GM19452 (cell line): ENCODE data around the gene SETX.

Source experiments
- ATAC-seq: cut with Tn5 transposase; IDR thresholded peaks from one replicate; pipeline ENCODE4 v1.9.1; 2021; ENCODE audit not compliant: unreplicated experiment

SETX gene

DNA sequence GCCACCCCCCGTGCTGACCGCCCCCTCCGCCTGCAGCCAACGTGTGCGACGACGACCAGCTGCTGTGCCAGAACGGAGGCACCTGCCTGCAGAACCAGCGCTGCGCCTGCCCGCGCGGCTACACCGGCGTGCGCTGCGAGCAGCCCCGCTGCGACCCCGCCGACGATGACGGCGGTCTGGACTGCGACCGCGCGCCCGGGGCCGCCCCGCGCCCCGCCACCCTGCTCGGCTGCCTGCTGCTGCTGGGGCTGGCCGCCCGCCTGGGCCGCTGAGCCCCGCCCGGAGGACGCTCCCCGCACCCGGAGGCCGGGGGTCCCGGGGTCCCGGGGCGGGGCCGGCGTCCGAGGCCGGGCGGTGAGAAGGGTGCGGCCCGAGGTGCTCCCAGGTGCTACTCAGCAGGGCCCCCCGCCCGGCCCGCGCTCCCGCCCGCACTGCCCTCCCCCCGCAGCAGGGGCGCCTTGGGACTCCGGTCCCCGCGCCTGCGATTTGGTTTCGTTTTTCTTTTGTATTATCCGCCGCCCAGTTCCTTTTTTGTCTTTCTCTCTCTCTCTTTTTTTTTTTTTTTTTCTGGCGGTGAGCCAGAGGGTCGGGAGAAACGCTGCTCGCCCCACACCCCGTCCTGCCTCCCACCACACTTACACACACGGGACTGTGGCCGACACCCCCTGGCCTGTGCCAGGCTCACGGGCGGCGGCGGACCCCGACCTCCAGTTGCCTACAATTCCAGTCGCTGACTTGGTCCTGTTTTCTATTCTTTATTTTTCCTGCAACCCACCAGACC lies 112.8 kb downstream of the SETX start:
- ATAC-seq, result no peak

DNA sequence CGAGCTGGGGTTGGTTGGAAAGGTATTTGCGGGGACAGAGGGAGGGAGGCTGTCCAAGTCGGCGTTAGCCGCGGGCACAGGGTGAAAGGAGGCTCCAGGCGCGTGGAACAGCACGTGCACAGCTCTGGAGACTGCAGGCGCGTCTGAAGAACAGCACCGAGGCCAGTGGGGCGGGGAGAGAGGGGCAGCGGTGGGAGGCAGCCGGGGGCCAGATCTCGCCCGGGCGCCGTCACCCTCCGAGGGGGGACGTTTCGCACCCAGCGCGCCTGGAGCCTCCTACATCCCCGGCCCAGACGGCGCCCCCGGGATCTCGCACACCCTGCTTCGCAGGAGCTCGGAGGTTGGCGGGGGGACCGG lies 113.3 kb downstream of the SETX start:
- no peak for ATAC-seq

DNA sequence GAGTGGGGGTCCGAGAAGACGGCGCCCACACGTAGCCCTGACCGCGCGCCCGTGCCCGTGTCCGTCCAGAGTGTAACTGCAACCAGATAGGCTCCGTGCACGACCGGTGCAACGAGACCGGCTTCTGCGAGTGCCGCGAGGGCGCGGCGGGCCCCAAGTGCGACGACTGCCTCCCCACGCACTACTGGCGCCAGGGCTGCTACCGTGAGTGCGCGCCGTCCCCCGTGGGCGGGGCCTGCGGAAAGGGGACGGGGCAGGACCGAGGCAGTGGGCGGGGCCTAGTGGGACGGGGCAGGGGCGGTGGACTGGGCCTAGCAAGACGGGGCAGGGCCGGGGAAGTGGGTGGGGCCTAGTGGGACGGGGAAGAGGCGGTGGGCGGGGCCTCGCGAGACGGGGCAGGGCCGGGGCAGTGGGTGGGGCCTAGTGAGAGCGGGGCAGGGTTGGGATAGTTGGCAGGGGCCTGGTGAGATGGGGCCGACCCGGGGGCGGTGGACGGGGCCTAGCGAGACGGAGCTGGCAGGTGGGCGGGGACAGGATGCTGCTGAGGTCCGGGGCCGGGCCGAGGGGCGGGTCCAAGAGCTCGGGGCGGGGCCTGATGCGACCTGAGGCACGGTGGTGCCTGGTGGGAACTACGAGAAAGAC lies 113.8 kb downstream of the SETX start:
- ATAC-seq, result peak; percentile 64

DNA sequence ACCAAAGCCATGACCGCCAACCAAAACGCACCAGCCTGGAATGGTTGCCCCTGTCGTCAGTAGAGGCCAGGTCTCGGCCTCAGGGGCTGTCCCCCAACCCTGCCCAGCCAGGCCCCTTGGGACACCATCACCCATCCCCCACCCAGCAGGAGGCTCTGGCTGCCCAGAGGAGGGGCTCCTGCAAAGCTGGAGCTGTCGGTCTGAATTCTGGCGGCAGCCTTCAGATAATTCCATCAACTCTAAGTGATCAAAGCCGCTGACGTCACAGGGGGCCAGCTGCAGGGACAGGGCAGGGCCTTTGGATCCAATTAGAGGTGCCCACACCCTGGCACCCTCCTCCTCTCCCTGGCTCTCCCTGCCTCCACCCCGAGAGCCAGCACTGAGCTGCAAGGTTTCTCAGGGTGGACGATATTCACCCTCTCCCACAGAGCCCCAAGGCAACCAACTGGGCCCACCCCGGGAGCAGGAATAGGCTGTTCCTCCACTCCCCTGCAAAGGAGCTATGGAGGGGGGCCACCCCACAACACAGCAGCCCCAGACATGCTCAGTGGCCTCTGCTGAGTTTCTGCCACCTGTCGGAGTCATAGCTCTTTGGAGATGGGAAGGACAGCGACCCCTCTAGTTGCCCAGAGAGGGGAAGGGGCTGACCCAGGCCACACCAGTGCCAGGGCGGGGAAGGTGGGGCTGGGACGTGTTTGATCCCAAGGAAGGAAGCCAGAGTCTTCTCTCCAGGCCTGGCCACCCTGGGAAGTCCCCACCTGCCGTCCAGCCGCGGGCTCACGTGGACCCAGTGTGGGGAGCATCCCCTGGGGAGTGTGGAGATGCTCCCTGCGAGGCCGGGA lies 114.6 kb downstream of the SETX start:
- ATAC-seq, result no peak

DNA sequence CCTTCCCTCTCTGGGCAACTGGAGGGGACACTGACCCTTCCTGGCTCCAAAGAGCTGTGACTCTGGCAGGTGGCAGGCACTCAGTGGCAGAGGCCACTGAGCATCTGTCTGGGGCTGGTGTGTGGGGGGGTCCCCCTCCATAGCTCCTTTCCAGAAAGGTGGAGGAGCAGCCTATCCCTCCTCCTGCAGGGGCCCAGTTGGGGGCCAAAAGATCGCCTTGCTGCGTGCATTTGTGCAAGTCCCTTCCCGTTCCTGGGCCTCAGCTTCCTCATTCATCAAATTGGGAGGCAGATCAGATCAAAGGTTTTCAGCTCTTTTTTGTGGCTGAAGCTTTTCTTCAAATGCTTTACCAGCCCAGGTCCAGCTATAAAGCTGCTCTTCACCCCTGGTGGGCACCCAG lies 115.3 kb downstream of the SETX start:
- ATAC-seq, result no peak

DNA sequence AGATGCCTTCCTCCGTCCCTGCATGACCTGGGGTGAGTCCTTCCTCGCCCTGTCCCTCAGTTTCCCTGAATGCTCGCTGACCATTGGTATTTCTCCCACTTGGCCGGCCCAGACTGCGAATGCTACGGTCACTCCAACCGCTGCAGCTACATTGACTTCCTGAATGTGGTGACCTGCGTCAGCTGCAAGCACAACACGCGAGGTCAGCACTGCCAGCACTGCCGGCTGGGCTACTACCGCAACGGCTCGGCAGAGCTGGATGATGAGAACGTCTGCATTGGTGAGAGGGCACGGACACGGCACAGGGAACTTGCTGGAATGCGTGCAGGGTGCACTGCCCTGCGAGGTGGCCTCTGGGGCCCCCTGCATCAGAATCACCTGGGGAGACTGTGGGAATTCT lies 115.8 kb downstream of the SETX start:
- ATAC-seq, result no peak

DNA sequence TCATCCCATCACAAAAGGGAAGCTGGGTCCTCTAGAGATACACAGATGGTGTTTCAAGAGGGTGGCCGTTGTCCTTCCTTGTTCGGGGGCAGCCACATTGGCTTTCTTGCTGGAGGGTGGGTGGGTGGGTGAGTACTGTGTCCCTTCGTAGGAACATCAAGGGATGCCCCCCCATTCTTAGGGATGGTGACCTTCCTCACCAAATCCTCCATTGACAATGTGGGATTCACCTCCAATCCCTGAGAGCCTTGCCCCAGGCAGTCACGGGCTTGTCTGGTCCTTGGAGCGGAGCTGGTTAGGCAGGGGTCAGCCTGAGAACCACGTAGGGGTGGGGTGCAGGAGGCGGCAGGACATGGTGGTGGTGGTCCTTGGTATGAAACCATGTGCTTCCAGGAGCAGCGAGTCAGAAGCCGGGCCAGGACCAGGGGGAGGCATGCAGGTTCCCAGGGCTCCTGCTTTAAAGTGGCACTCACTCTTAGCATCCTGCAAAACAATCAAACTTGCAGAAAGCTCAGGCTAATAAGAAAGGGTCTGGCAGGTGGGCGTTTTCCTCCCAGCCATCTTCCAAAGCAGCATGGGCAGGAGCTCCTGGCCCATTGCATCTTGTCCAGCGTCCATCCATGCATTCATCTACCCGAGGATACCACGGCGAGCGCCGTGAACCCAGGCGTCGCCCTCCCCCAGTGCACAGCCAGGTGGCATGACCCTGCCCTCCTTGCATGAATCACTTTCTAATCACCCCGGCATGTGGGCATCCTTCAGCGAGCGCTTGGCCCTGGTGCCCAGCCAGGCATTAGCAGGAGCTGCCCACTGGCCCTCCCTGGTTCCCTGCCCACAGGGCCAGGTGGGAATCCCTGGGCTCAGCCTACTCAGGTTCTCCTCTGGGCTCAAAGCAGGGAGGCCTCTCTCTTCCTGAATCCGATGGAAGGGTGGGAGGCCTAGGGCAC lies 116.5 kb downstream of the SETX start:
- no peak for ATAC-seq

DNA sequence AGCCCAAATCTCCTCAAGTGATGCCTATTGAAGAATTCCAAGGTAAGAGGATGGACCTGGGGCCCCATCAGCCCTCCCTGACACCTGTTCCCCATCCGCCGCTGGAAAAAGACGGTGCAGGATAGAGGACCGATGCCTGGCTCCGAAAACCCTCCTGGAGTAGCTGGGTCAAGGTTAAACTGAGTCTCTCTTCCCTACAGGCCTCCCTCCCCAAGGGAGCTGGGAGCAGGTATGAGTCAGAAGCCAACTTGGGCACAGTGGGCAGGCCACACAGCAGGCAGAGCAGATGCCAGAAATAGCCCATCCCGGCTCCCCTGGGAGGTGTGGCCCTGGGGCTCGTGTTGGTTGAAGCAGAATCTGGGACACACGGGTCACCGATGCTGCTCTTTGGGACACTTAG lies 117.3 kb downstream of the SETX start:
- no peak for ATAC-seq

DNA sequence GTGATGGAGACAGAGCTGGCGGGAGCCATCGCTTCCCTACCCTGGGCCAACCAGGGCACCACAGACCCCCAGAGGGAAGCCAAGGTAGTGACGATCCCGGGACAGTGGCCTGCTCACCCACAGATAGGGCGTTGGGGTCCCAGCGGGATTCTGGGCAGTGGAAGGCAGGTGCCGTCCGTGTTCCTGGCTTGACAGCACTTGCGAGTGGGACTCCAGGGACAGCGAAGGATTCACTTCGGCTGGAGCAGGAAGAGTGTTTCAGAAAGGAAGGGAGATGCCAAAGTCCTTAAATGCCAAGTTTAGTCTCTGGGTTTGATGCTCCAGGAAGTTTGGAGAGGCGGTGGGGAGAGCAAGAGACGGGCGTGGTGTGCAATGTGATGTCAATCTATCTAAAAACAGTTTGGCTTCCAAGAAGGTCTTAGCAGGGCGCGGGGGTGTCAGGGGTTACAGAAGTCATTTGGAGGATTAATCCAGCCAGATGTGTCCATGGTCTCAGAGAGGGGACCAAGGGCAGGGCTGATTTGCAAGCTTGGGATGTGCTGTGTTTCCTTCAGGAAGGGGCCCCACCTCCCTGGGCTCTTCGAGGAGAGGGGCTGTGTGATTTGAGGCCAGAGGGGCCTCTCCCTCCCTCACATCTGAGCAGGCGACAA lies 118.0 kb downstream of the SETX start:
- no peak for ATAC-seq

DNA sequence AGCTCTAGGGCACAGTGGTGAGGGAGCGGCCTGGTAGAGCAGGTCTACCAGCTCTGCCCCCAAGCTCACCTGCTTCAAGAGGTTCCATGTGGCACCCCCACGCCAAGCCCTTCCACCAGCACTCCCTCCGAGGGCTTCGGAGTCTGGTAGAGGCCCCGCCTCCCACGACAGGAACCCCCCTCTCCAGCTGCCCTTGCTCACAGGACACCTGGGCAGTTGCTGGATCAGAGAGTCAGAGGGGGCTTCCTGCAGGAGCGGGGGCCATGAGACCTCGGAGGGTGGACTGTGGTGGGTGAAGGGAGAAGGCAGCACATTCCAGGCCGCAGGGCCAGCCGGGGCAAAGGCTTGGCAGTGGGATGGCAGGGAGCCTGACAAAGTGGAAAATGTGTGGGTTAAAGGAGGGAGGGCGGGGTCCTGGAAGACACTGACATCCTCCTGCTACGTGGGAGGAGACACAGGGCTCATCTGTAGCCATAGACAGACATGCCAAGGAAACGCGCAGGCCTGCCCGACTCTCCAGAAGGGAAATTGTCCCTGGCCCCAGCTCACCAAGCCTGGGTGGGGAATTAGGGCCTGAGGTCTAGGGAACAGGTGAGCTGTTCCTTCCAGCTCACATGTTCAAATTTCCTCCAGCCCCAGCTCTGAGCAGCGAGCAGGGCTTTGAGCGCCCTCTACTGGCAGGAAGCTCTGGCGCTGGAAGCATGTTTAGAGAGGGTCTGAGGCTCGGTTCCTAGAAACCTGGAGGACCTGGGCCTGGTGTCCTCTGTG lies 118.7 kb downstream of the SETX start:
- no peak for ATAC-seq

DNA sequence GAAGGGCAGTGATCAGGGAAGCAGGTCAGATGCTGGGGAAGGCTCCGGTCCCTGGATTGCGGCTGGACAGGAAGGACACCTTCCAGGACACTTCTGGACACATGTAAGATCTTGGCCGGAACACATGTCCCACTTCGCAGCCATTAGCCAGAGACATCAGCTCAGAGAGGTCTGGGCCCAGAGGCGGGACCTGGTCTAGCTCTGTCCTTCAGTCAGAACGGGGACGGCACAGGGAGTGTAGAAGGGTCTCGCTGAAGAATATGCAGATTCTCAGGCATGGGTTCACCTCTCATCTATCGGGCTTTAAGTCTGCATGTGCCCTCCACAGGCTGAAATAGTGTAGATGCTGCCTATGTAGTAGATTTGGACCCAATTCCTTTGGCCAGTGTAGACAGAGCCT lies 119.7 kb downstream of the SETX start:
- no peak for ATAC-seq

DNA sequence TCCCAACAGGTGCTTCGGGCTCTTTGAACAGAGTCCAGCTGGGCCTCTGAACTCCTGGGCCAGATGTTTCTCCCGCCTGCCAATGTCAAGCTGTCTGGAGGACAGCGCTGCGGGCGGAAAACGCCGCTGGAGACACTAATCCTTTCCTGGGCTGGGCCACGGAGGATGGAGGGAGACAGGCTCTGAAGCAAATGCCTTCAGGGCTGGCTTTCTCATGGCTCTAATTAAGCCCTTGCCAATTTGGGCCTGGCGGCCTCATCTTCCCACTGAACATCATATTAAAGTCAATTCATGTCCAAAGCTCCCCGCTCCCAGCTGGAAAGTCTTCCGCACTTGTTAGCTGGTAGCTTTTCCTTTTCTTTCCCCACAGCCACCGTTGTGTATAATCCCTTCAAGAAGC lies 120.3 kb downstream of the SETX start:
- ATAC-seq, result no peak

DNA sequence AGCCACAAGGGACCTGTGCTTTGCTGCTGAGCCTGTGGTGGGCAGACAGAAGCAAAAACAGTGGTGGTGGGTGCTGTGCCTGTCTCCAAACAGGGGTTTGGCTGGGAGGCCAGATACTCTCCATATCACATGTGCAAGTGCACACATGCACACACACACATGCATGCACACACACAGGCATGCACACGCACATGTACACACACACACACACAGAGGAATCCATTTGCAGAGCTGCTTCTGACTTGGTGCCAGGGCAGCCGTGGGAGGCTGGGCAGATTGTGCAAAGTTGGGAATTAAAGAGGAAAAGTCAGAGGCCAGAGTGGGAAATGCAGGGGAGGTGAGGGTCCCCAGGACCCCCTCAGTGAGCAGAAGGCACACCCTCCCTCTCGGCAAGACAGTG lies 121.6 kb downstream of the SETX start:
- ATAC-seq, result no peak

DNA sequence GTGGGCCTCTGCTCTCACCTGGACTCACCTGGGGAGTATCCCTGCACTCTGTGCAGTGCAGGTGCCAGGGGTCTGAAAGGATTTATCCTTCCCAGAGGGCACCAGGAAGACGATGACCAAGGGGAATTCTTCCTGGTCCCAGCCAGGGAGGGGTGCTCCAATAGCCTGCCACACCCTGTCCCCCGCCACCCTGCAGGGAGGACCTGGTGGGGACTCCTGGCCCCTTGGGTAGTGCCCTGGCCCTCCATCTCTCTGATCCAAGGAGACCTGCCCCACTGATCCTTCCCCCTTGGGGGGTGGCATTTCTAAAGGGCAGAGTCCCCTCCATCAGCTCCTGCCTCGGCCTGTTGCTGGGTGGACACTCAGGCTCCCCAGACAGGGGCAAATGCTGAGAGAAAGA lies 122.3 kb downstream of the SETX start:
- ATAC-seq, result no peak

DNA sequence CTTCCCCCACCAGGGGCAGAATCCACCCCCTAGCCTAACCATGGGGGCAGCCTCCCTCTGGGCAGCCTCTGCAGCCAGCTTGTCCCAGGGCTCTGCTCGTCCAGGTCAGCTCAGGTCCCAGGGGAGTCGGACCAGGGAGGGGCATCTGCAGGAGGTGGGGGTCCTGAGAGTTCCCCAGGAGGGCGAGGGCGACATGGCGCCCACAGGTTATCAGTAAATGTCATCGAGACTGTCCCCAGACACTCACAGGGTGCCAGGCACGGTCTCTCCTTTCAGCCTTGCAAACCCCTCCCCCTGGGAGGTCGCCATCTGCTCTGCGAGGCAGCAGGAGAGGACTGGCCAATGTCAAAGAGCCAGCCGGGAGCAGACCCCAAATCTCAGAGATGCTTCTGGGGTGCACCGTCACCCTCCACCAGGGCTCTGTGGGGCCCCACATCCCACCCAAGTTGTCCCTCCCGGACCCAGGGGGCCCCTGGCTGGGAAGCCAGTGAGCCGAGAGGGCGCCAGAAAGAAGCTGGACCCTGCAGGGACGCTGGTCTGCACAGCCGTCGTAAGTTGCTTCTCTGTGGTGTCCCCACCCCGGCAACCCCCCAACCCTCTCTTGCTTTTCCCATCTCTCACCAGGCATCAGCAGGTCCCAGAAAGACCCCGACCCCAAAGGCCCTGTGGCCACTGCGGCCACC lies 123.6 kb downstream of the SETX start:
- ATAC-seq, result no peak

DNA sequence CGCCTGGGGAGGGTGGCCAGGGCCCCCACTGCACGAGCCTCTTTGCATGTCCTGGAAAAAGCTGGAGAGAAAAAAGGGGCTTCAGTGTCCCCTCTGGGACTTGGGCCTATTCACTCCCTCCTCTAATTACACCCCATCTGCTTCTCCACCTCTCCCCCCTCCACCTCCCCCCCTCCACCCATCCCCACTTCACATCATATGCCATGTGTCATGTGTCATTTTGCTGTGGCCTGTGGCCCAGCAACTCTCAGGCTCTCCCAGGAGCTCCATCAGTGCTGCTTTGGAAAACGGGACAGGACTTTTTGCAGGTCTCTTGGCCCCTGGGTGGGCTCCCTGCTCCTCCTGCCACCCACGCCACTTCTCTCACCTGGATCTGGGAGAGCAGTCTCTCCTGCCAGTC lies 124.2 kb downstream of the SETX start:
- no peak for ATAC-seq

DNA sequence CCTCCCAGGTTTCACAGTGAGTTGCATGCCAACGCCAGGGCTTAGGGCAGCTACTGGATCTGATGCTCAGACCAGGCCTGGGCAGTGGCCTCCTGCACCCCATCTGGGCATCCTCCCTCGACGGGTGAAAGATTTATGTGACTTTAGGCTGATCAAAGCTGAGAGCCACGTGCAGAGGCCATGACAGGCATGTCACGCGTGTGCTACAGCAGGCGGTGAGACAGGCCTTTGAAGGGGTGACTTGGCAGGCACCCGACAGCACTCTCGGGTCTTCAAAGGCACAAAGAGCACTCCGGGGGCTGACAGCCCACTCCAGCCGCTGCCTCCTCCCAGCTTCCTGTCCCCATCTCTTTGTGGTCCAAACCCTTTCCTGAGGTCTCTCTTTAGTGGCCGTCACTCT lies 126.7 kb downstream of the SETX start:
- no peak for ATAC-seq

DNA sequence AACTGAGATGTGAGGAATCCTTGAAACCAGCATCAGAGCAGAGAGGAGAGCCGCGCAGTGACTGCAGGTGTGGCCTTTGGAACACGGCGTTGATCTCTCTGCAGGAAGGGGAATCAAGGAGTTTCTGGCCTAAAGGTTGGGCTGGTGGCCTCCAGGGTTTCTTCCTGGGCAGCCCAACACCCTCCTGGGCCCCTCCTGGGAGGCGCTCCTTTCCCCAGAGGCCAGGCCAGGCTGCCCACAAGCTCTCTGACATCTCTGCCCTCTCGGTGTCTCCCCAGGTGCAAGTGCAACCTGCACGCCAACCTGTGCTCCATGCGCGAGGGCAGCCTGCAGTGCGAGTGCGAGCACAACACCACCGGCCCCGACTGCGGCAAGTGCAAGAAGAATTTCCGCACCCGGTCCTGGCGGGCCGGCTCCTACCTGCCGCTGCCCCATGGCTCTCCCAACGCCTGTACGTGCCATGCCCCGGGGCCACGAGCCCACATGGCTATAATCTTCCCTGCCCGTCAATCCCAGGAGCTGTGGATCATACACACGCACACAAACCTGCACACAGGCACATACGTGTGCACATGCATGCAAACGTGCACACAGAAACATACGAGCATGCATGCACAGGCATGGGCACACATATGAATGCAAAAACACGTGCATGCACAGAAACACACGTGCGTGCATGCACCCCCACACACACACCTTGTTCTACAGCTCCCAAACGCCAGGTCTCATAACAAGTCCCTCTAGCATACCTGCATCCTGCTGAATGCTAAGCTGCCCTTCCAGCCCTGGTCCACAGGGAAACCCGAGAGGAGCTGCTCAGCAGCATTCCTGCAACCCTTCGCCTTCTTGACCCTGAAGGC lies 128.0 kb downstream of the SETX start:
- no peak for ATAC-seq
